Neural cell (in vitro differentiated cells): Measurements from ENCODE around the gene RHCE. TPM values are rescaled to one million over a fixed set of nuclear protein-coding genes. Genes with fewer than 3 reads are reported as not detected.

Experiments
- H2AFZ ChIP-seq: fragments of 200-600, 300-800 bp; sonication (generic), shearing (Covaris generic); 2 replicates; pipeline ENCODE4 v1.6.0; 2014; ENCODE audit warnings: low read depth, mild to moderate bottlenecking, antibody characterized with exemption, low read length, moderate library complexity
- H3F3A ChIP-seq: fragments of 200-600 bp; shearing (Covaris generic); 2 replicates; pipeline ENCODE4 v1.6.1; 2016; ENCODE audit warnings: mild to moderate bottlenecking, moderate library complexity, mixed read lengths, antibody characterized with exemption, low read length; ENCODE audit not compliant: insufficient read depth, poor library complexity, severe bottlenecking
- H3K27ac ChIP-seq: fragments of 200-600, 300-800 bp; sonication (generic), shearing (Covaris generic); 2 replicates; pipeline ENCODE4 v1.5.1; 2014; ENCODE audit warnings: mild to moderate bottlenecking, low read length, moderate library complexity
- H3K27me3 ChIP-seq: fragments of 300-800, 200-600 bp; sonication (generic), shearing (Covaris generic); 2 replicates; pipeline ENCODE4 v1.6.0; 2014; ENCODE audit warnings: mild to moderate bottlenecking, low read depth, low read length, moderate library complexity; ENCODE audit not compliant: insufficient read depth
- H3K36me3 ChIP-seq: fragments of 300-800, 200-600 bp; sonication (generic), shearing (Covaris generic); 2 replicates; pipeline ENCODE4 v1.5.1; 2014; ENCODE audit warnings: mild to moderate bottlenecking, antibody characterized with exemption, low read length, moderate library complexity; ENCODE audit not compliant: insufficient read depth
- H3K4me2 ChIP-seq: fragments of 300-800, 200-600 bp; sonication (generic), shearing (Covaris generic); 2 replicates; pipeline ENCODE4 v1.6.0; 2014; ENCODE audit warnings: mild to moderate bottlenecking, low read length
- H3K4me3 ChIP-seq: fragments of 300-800, 200-600 bp; sonication (generic), shearing (Covaris generic); 2 replicates; pipeline ENCODE4 v1.5.1; 2014; ENCODE audit warnings: mild to moderate bottlenecking, low read length, moderate library complexity
- H3K79me2 ChIP-seq: fragments of 200-600 bp; shearing (Covaris generic); replicated peaks from 2 replicates; pipeline ENCODE4 v1.6.0; 2014; ENCODE audit warnings: mild to moderate bottlenecking, low read length, moderate library complexity; ENCODE audit not compliant: insufficient read depth
- H3K9ac ChIP-seq: fragments of 300-800, 200-600 bp; sonication (generic), shearing (Covaris generic); 2 replicates; pipeline ENCODE4 v1.6.1; 2016; ENCODE audit warnings: mild to moderate bottlenecking, low read length, mixed read lengths
- H3K9me2 ChIP-seq: fragments of 200-600 bp; shearing (Covaris generic); 2 replicates; pipeline ENCODE4 v1.6.1; 2016; ENCODE audit warnings: mild to moderate bottlenecking, low read length, mixed read lengths; ENCODE audit not compliant: insufficient read depth
- H3K9me3 ChIP-seq: fragments of 200-600, 300-800 bp; sonication (generic), shearing (Covaris generic); 2 replicates; pipeline ENCODE4 v1.6.1; 2016; ENCODE audit warnings: mild to moderate bottlenecking, mixed run types, low read length, moderate library complexity, mixed read lengths
- H4K20me1 ChIP-seq: fragments of 200-600 bp; shearing (Covaris generic); 2 replicates; pipeline ENCODE4 v1.6.1; 2016; ENCODE audit warnings: mild to moderate bottlenecking, mixed run types; ENCODE audit not compliant: insufficient read depth
- EP300 ChIP-seq: fragments of 450-650 bp; conservative IDR thresholded peaks from 2 replicates; pipeline ENCODE4 v1.6.1; 2014; ENCODE audit warnings: antibody characterized with exemption, mild to moderate bottlenecking, moderate library complexity; ENCODE audit not compliant: poor library complexity, severe bottlenecking
- EZH2 ChIP-seq: fragments of 200-600, 300-800 bp; shearing (Covaris generic), sonication (generic); IDR thresholded peaks from 2 replicates; pipeline ENCODE4 v1.6.1; 2014; ENCODE audit warnings: antibody characterized with exemption, low read length, borderline replicate concordance, mild to moderate bottlenecking; ENCODE audit not compliant: insufficient read depth, poor library complexity, severe bottlenecking
- MXI1 ChIP-seq: fragments of 450-650 bp; conservative IDR thresholded peaks from 2 replicates; pipeline ENCODE4 v1.6.1; 2014; ENCODE audit warnings: antibody characterized with exemption, mild to moderate bottlenecking; ENCODE audit not compliant: poor library complexity, severe bottlenecking
- POLR2AphosphoS5 ChIP-seq: IDR thresholded peaks from 2 replicates; pipeline ENCODE4 v1.6.1; 2012
- RAD21 ChIP-seq: fragments of 450-650 bp; conservative IDR thresholded peaks from 2 replicates; pipeline ENCODE4 v1.6.1; 2014; ENCODE audit warnings: antibody characterized with exemption, mild to moderate bottlenecking, moderate library complexity
- SMC3 ChIP-seq: fragments of 450-650 bp; conservative IDR thresholded peaks from 2 replicates; pipeline ENCODE4 v1.6.1; 2014; ENCODE audit warnings: antibody characterized with exemption, mild to moderate bottlenecking, moderate library complexity; ENCODE audit not compliant: poor library complexity
- TAF1 ChIP-seq: IDR thresholded peaks from 2 replicates; pipeline ENCODE4 v1.6.1; 2012; ENCODE audit warnings: low read depth
- polyA plus RNA-seq: library from polyadenylated mRNA; depleted of rRNA; stranded (reverse); fragments of >200 nt; gene quantifications from 2 replicates; pipeline ENCODE4 v1.2.3, GENCODE V29; 2014
- TF ChIP-seq, protein P1 (sequence below): IDR thresholded peaks from 2 replicates; pipeline ENCODE4 v1.6.1; 2012; ENCODE audit warnings: borderline replicate concordance
- TF ChIP-seq, protein P2 (sequence below): fragments of 450-650 bp; IDR thresholded peaks from 2 replicates; pipeline ENCODE4 v1.5.1; 2014; ENCODE audit warnings: antibody characterized with exemption, mild to moderate bottlenecking, moderate library complexity; ENCODE audit not compliant: poor library complexity, severe bottlenecking

The RHCE gene
- polyA plus RNA-seq, 1 donor from 2014 or later, result 1.1 TPM

DNA sequence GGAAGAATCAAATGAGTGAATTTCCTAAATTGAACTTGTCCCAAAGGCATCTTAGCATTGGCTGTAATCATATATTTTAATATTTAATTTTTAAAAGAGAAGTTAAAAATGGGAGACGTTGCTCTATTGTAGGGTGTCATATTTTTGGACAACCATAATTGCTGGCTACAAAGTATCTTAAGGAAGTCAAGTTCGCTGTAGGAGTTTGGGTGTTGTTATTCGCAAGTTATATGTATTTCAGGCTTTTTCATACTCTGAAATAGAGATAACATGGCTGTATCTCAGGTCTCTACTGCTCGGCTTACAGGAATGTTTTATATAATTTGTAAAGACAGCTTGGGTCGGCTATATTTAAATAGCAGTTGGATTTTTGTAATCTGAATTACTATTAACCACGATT, 81.6 kb downstream of the RHCE start:
- Histone ChIP-seq H3K27ac (peak overlapping the region; percentile 92), H3K9ac (peak overlapping the region; percentile 93), H3F3A (no peaks in the 10 kb centered on the region), H4K20me1 (no peaks in the 10 kb centered on the region), H3K9me3 (no peaks in the 10 kb centered on the region), H3K27me3 (no peaks in the 10 kb centered on the region), H2AFZ (peak overlapping the region; percentile 87), H3K79me2 (peaks cover 46% of the 10 kb centered on the region), H3K4me2 (peak overlapping the region; percentile 100), H3K4me3 (peak overlapping the region; percentile 97), H3K9me2 (no peaks in the 10 kb centered on the region), H3K36me3 (no peaks in the 10 kb centered on the region)
- TF ChIP-seq SMC3 (no peak), RAD21 (no peak), POLR2AphosphoS5 (no peak), EP300 (no peak), TAF1 (no peak), EZH2 (no peak), MXI1 (no peak)
- TF ChIP-seq, protein P1, sequence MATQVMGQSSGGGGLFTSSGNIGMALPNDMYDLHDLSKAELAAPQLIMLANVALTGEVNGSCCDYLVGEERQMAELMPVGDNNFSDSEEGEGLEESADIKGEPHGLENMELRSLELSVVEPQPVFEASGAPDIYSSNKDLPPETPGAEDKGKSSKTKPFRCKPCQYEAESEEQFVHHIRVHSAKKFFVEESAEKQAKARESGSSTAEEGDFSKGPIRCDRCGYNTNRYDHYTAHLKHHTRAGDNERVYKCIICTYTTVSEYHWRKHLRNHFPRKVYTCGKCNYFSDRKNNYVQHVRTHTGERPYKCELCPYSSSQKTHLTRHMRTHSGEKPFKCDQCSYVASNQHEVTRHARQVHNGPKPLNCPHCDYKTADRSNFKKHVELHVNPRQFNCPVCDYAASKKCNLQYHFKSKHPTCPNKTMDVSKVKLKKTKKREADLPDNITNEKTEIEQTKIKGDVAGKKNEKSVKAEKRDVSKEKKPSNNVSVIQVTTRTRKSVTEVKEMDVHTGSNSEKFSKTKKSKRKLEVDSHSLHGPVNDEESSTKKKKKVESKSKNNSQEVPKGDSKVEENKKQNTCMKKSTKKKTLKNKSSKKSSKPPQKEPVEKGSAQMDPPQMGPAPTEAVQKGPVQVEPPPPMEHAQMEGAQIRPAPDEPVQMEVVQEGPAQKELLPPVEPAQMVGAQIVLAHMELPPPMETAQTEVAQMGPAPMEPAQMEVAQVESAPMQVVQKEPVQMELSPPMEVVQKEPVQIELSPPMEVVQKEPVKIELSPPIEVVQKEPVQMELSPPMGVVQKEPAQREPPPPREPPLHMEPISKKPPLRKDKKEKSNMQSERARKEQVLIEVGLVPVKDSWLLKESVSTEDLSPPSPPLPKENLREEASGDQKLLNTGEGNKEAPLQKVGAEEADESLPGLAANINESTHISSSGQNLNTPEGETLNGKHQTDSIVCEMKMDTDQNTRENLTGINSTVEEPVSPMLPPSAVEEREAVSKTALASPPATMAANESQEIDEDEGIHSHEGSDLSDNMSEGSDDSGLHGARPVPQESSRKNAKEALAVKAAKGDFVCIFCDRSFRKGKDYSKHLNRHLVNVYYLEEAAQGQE, result no peak
- TF ChIP-seq, protein P2, sequence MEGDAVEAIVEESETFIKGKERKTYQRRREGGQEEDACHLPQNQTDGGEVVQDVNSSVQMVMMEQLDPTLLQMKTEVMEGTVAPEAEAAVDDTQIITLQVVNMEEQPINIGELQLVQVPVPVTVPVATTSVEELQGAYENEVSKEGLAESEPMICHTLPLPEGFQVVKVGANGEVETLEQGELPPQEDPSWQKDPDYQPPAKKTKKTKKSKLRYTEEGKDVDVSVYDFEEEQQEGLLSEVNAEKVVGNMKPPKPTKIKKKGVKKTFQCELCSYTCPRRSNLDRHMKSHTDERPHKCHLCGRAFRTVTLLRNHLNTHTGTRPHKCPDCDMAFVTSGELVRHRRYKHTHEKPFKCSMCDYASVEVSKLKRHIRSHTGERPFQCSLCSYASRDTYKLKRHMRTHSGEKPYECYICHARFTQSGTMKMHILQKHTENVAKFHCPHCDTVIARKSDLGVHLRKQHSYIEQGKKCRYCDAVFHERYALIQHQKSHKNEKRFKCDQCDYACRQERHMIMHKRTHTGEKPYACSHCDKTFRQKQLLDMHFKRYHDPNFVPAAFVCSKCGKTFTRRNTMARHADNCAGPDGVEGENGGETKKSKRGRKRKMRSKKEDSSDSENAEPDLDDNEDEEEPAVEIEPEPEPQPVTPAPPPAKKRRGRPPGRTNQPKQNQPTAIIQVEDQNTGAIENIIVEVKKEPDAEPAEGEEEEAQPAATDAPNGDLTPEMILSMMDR, result no peak

DNA sequence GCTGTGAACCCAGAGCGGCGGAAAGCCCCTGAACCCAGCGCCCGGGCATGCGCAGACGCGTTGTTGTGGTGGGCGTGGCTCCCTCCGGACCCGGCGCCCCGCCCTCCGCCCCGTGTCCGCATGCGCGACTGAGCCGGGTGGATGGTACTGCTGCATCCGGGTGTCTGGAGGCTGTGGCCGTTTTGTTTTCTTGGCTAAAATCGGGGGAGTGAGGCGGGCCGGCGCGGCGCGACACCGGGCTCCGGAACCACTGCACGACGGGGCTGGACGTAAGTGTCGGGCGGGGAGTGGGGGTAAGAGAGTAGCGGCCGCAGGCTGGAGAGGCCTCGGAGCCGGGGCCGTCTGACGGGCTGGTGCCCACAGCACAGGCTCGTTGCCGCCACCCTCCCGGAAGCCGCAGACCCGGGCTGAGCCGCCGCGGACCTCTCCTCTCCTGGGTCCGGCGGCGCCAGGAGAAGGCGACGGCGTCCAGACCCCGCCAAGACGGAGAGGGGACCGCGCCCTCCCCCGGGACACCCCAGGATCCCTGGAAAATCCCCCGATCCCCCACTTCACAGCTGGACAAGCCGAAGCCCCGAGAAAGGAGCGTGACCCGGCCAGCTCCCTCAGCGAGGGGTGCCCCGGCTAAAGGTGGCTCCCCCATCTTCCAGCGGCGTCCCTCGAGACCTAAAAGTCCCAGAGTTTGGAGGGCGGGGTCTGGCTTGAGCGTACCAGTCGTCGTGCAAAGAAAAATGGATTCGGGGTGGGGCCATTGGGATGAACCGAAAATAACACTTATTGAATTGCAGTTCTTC, 82.2 kb downstream of the RHCE start, which contains the start of gene TMEM50A:
Gene TMEM50A, plus strand, starts transcription at position 147 of the 794 bp plus-strand sequence. CDS start 2,153 bp downstream, outside the sequence.
- peak within 1 kb of the TSS; percentile 92 for H3K27ac ChIP-seq

More for the DNA sequence above, 82.2 kb downstream of the RHCE start, which contains the start of gene TMEM50A:
- Histone ChIP-seq H4K20me1 (no peaks in the 10 kb centered on the region), H3K9me2 (no peaks in the 10 kb centered on the region), H2AFZ (peak within 1 kb of the TSS; percentile 87), H3K9me3 (no peaks in the 10 kb centered on the region), H3K4me3 (peak within 1 kb of the TSS; percentile 97), H3F3A (no peaks in the 10 kb centered on the region), H3K9ac (peak within 1 kb of the TSS; percentile 93), H3K36me3 (no peaks in the 10 kb centered on the region), H3K27me3 (no peaks in the 10 kb centered on the region), H3K79me2 (peaks cover 46% of the 10 kb centered on the region), H3K4me2 (peak within 1 kb of the TSS; percentile 100)
- TF ChIP-seq MXI1 (peak; percentile 63), EZH2 (no peak), RAD21 (peak; percentile 28), POLR2AphosphoS5 (peak; percentile 86), EP300 (peak; percentile 20), SMC3 (peak; percentile 31), TAF1 (peak; percentile 57)
- TF ChIP-seq, protein P2, result no peak
- TF ChIP-seq, protein P1, result peak; percentile 59
